Activated T-helper 2 cell treated with anti-CD3 and anti-CD28 coated beads, Interferon-gamma antibody, Interleukin-2, Interleukin-4, amounts not matched to agents 10 μg/mL and 5 μg/mL and 100 μg/mL, durations not matched to agents 14 hours and 24 hours and 36 hours (primary cell): Measurements from ENCODE around the gene RXYLT1. TPM values are rescaled to one million over a fixed set of nuclear protein-coding genes. Genes with fewer than 3 reads are reported as not detected.
"Not testable (repeated sequence)": the region's sequence is repeated elsewhere in the genome, so short reads cannot be mapped to it uniquely, and the experiment has no call there.

Experiments
- DNase-seq: peaks from one replicate; pipeline ENCODE4 v3.0.0; 2021; ENCODE audit warnings: low spot score
- H3K27ac Mint-ChIP-seq: one replicate; pipeline ENCODE4 v1.8.0; 2021; ENCODE audit warnings: mixed read lengths
- H3K27me3 Mint-ChIP-seq: one replicate; pipeline ENCODE4 v1.8.0; 2021; ENCODE audit warnings: low read depth, mixed read lengths
- H3K36me3 Mint-ChIP-seq: one replicate; pipeline ENCODE4 v1.8.0; 2021; ENCODE audit warnings: low read depth, mixed read lengths
- H3K4me1 Mint-ChIP-seq: one replicate; pipeline ENCODE4 v1.8.0; 2021; ENCODE audit warnings: low read depth, mixed read lengths
- H3K4me3 Mint-ChIP-seq: one replicate; pipeline ENCODE4 v1.8.0; 2021; ENCODE audit warnings: low read depth, mild to moderate bottlenecking, moderate library complexity, mixed read lengths
- H3K9me3 Mint-ChIP-seq: one replicate; pipeline ENCODE4 v1.8.0; 2021; ENCODE audit warnings: mixed read lengths
- intact Hi-C: fragments of 100-400 bp; cut with micrococcal nuclease; formaldehyde crosslinking; loops from one replicate; pipeline ENCODE4 v1.15.1; 2023
- total RNA-seq: library from RNA; stranded (reverse); gene quantifications from 2 replicates; pipeline ENCODE4 v1.2.3, GENCODE V29; 2022

Gene RXYLT1, protein sequence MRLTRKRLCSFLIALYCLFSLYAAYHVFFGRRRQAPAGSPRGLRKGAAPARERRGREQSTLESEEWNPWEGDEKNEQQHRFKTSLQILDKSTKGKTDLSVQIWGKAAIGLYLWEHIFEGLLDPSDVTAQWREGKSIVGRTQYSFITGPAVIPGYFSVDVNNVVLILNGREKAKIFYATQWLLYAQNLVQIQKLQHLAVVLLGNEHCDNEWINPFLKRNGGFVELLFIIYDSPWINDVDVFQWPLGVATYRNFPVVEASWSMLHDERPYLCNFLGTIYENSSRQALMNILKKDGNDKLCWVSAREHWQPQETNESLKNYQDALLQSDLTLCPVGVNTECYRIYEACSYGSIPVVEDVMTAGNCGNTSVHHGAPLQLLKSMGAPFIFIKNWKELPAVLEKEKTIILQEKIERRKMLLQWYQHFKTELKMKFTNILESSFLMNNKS
- 22.0 and 23.3 TPM in 2 replicates for total RNA-seq

DNA sequence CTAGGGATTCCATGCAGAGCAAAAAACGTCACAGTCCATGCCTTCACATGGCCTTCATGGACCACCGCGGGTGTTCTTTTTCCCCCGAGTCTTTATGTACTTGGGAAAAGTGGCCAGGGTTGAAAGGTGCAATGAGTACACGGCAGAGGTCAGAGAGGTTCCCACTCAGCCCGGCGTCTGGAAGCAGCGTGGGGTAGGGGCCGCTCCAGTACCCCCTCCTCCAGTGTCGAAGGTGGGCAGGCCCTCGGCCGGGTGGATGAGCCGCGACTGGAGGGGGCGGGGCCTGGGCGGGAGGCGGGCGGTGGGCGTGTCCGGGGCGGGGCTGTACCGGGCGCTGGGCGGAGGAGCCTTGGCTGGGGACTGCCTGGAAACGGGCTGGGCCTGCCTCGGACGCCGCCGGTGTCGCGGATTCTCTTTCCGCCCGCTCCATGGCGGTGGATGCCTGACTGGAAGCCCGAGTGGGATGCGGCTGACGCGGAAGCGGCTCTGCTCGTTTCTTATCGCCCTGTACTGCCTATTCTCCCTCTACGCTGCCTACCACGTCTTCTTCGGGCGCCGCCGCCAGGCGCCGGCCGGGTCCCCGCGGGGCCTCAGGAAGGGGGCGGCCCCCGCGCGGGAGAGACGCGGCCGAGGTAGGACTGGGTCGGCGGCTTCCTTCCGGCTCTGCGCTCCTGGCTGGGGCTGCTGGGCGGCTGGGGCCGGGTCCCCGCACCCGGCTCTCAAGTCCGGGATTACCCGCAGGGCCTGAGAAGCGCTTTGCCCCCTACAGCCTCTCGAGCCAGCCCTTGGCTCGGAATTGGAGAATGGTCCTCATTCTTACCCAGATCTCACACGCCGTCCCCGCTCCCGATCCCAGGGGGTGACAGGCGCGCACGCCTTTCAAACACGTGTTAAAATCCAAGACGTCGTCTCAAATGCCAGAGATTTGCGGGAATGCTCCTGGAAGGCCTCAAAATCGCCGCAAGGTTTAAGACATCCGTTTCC is at the start of gene RXYLT1:
Gene RXYLT1, plus strand, starts transcription at position 412 of the 984 bp plus-strand sequence. Its CDS starts 52 bp downstream, at position 464.
- peak; percentile 79 for DNase-seq
- Mint-ChIP-seq H3K27me3 (peaks cover 8% of the 10 kb centered on the region), H3K4me3 (peak within 1 kb of the TSS; percentile 94), H3K4me1 (peaks cover 16% of the 10 kb centered on the region), H3K27ac (peak within 1 kb of the TSS; percentile 95), H3K36me3 (peaks cover 38% of the 10 kb centered on the region), H3K9me3 (no peaks in the 10 kb centered on the region)
- intact Hi-C loops, result loop anchor here (10.0 kb wide), 2 partner anchors 625 to 975 kb away; partner anchors contain the start of genes GNS and XPOT

DNA sequence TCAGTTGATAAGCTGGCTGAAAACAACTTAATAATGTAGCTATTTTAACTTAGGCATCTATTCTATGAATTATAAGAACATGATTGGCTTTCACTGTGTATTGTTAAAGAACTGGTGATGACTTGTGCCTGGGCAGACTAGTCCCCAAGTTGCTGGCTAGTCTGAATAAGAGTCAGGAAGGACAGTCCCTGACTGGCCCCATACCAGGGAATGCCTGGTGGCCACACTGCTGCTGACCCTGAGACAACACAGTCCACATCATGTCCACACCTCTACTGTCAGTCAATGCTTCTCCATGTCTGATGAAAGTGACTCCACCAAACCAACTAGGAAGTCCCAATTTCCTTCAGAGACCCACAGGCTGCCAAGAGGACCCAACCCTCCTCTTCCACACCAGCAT is 46.9 kb upstream of the RXYLT1 start:
- H3K9me3 Mint-ChIP-seq, H3K4me1 Mint-ChIP-seq, H3K27me3 Mint-ChIP-seq, H3K4me3 Mint-ChIP-seq, H3K27ac Mint-ChIP-seq, DNase-seq, intact Hi-C loops, H3K36me3 Mint-ChIP-seq: not testable (repeated sequence)

DNA sequence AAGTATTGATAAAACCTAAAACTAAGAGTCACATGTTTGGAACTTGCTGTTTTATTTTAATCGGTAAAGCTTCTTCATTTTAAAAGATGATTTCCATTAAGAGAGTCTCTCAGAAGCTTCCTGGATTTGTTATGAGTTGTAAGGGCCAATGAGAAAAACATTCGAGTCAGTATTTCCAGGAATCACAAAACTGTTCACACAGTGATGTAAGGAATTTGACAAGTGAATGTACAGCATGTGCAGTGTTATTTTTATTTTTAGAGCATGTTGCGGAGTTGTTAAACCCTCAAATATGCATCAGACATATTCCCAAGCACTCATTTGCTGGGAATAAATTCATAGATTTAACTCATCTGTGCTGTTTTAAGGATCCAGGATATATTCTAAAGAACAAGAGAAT is 46.1 kb upstream of the RXYLT1 start:
- H3K36me3 Mint-ChIP-seq, H3K4me3 Mint-ChIP-seq, DNase-seq, H3K4me1 Mint-ChIP-seq, intact Hi-C loops, H3K27ac Mint-ChIP-seq, H3K27me3 Mint-ChIP-seq, H3K9me3 Mint-ChIP-seq: not testable (repeated sequence)

DNA sequence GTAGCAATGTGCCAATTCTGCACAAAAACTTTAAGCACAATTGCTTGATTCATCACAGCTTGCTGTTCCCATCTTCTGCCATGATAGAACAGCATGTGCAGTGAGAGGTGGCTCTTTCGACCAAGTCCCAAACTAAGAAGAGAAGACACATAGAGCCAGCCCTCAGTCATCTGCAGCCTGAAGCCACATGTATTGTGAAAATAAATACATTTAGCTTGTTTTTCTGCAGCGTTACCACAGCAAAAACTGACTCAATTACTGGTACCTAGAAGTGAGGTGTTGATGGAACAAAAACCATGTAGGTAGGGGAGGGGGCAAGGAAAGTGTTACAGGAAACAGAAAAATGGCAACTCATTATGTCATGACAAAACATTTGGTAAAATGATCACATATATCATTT is 39.2 kb upstream of the RXYLT1 start:
- H3K27me3 Mint-ChIP-seq, H3K4me1 Mint-ChIP-seq, H3K4me3 Mint-ChIP-seq, H3K27ac Mint-ChIP-seq, H3K9me3 Mint-ChIP-seq, DNase-seq, H3K36me3 Mint-ChIP-seq, intact Hi-C loops: not testable (repeated sequence)

DNA sequence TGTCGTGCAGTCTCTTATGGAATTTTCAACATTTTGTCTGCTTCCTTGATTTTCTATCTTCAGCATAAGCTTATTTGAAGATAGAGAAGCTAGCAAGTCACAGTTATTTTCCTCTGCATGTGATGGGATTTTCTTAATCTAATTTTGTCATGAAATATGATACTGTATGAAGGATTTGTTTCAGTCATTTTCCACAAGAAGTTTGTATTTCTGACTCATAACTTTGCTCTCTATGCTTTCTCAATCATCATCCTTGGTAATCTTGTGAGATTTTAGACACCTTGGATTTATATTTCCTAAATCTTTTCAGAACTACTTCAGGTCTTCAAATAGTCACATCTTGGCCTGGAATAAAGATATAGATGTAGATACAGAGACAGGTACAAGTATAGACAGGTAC is 38.3 kb upstream of the RXYLT1 start:
- DNase-seq, H3K27me3 Mint-ChIP-seq, H3K4me1 Mint-ChIP-seq, intact Hi-C loops, H3K9me3 Mint-ChIP-seq, H3K4me3 Mint-ChIP-seq, H3K36me3 Mint-ChIP-seq, H3K27ac Mint-ChIP-seq: not testable (repeated sequence)

DNA sequence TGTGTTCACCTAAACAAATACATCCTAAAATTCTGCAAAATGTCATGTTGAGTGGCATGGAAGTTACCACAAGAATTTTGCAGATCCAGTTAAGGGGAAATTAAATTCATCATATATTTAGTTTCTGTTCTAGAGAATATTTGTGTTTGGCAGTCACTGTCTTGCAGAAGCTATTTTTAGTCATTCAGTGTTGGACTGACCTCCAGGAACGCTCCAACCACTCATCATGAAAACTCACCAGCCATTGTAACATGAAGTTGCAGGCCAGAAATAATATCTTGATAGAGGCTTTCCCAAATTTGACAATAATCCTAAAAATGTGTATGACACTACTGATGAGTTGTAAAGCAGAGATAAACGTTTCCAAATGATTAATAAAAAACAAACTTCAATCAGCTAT is 35.6 kb upstream of the RXYLT1 start:
- H3K4me1 Mint-ChIP-seq, H3K4me3 Mint-ChIP-seq, intact Hi-C loops, H3K27me3 Mint-ChIP-seq, H3K9me3 Mint-ChIP-seq, H3K27ac Mint-ChIP-seq, DNase-seq, H3K36me3 Mint-ChIP-seq: not testable (repeated sequence)

DNA sequence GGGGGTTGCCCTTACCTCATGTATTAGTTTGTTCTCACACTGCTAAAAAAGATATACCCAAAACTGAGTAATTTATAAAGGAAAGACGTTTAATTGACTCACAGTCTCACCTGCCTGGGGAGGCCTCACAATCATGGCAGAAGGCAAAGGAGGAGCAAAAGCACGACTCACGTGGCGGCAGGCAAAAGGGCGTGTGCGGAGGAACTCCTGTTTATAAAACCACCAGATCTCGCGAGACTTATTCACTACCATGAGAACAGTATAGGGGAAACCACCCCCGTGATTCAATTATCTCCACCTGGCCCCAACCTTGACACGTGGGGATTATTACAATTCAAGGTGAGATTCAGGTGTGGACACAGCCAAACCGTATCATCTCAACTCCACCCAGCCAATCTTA is 33.2 kb upstream of the RXYLT1 start:
- H3K36me3 Mint-ChIP-seq, H3K9me3 Mint-ChIP-seq, DNase-seq, intact Hi-C loops, H3K4me1 Mint-ChIP-seq, H3K4me3 Mint-ChIP-seq, H3K27me3 Mint-ChIP-seq, H3K27ac Mint-ChIP-seq: not testable (repeated sequence)

DNA sequence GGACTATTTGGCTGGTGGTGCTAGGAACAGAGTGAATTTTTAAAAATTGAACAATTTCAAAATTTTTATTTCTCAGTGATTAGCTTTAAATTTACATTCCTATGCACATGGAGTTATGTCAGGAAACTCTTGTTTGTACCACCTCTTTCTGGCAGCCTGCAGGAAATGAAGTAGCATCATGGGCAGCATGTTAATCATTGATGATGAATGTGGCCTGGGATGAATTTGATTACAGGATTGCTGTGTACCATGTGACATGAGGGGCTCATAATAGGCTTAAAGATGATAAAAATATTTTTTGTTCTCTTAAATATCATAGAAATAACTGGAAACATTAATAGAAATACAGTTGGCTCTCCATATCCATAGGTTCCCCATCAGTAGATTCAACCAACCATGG is 32.6 kb upstream of the RXYLT1 start:
- H3K4me1 Mint-ChIP-seq, H3K36me3 Mint-ChIP-seq, H3K4me3 Mint-ChIP-seq, H3K9me3 Mint-ChIP-seq, H3K27me3 Mint-ChIP-seq, H3K27ac Mint-ChIP-seq, DNase-seq, intact Hi-C loops: not testable (repeated sequence)

DNA sequence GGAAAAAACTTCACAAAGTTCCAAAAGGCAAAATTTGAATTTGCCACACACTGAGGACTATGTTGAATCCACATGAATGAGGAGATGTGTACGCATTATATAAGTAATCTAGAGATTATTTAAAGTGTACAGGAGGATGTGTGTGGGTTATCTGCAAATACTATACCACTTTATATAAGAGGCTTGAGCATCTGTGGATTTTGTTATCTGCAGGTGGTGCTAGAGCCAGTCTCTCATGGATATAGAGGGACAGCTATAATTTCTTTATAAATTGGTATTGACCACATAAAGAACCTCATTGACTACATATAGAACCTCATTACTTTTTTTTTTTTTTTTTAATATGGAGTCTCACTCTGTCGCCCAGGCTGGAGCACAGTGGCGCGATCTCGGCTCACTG is 32.2 kb upstream of the RXYLT1 start:
- no peak for DNase-seq
- intact Hi-C loops, result no loop called here
- Mint-ChIP-seq H3K4me3 (no peak overlapping the region), H3K4me1 (peaks cover 5% of the 10 kb centered on the region), H3K27ac (no peak overlapping the region), H3K27me3 (peaks cover 6% of the 10 kb centered on the region), H3K9me3 (no peaks in the 10 kb centered on the region), H3K36me3 (no peaks in the 10 kb centered on the region)

DNA sequence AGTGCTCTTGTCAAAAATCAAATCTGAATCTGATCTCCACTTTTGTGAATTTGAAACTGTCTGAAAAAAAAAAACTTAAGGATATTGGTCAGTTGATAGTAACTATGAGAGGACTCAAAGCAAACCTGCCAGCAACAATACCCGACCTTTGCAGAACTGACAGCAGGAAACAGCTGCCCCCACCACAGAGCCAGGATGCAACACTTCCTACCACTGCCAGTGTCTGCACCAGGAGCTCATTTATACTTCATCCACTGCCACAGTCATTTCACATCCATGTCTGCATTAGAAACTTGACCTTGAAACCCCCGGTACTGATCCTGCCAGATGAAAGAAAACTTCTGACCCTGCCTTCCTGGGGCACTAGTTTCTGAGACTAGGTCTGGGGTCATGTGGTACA is 27.4 kb upstream of the RXYLT1 start:
- peaks cover 8% of the 10 kb centered on the region for H3K4me1 Mint-ChIP-seq
- no peak for DNase-seq
- no peak overlapping the region for H3K27ac Mint-ChIP-seq
- intact Hi-C loops, result no loop called here
- no peak overlapping the region for H3K4me3 Mint-ChIP-seq
- H3K9me3 Mint-ChIP-seq, result no peaks in the 10 kb centered on the region
- no peaks in the 10 kb centered on the region for H3K36me3 Mint-ChIP-seq
- H3K27me3 Mint-ChIP-seq, result peaks cover 11% of the 10 kb centered on the region

DNA sequence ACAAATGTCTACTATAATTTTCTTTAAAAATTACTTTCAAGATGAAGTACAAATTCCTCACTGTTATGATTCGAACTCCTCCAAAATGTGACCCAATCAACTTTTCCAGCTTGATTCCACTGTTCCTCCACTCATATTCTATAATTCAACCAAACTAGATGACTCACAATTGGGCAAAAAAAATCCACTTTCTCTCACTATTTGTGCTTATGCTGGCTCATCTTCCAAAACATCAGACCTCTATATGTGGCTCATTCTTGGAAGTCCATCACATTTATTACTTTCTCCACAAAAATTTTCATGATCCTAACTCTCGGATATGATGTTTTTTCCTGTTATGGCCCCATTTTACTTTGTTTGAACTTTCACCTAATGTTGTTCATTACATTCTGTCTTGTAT is 26.9 kb upstream of the RXYLT1 start:
- Mint-ChIP-seq H3K27me3 (peaks cover 12% of the 10 kb centered on the region), H3K4me3 (no peak overlapping the region), H3K36me3 (no peaks in the 10 kb centered on the region), H3K9me3 (no peaks in the 10 kb centered on the region), H3K27ac (no peak overlapping the region), H3K4me1 (peaks cover 8% of the 10 kb centered on the region)
- no peak for DNase-seq
- intact Hi-C loops, result no loop called here

DNA sequence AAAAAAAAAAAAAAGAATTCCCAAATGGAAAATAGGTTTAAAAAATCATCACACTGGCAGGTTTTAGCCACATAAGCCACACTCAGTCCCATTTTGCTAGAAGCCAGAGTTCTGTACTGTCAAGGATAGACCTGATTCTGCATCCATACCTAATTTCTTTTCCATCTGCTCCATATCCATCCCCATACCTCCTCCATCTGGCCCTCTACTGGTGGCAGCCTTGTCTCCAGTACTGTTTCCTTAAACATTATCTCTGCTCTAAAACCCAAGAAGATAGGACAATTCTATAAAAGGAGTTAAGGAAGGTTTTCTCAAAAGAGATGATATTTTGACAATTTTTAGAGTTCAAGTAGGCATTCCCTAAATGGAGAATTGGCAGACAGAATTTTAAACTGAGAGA is 26.0 kb upstream of the RXYLT1 start:
- no peaks in the 10 kb centered on the region for H3K36me3 Mint-ChIP-seq
- H3K27me3 Mint-ChIP-seq, result peaks cover 14% of the 10 kb centered on the region
- DNase-seq, result no peak
- intact Hi-C loops, result no loop called here
- H3K4me3 Mint-ChIP-seq, result no peak overlapping the region
- peaks cover 8% of the 10 kb centered on the region for H3K4me1 Mint-ChIP-seq
- no peak overlapping the region for H3K27ac Mint-ChIP-seq
- no peaks in the 10 kb centered on the region for H3K9me3 Mint-ChIP-seq

DNA sequence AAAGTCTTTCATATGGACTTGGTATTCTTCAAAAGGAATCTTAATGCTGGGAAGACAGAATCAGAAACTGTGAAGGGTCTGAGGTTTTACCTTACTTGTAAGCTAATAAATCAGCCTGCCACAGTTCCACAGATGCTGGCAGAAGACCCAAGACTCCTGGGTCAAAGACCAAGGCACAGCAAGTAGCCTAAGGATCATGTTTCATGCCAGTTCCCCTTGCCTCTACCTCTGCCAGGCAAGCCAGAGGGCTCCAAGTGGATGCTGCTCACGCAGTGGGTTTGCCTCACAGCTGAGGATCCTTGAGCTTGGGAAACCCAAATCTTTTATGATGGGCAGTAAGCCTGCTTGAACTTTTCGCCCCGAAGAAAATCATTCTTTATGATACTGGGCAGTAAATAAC is 15.2 kb upstream of the RXYLT1 start:
- H3K9me3 Mint-ChIP-seq, result peaks cover 5% of the 10 kb centered on the region
- H3K27ac Mint-ChIP-seq, result no peak overlapping the region
- no peak for DNase-seq
- no peaks in the 10 kb centered on the region for H3K4me1 Mint-ChIP-seq
- no peaks in the 10 kb centered on the region for H3K36me3 Mint-ChIP-seq
- intact Hi-C loops, result no loop called here
- no peak overlapping the region for H3K4me3 Mint-ChIP-seq
- H3K27me3 Mint-ChIP-seq, result peaks cover 13% of the 10 kb centered on the region
